ACC112 (cell line): Measurements from ENCODE around the gene BLOC1S6.
A peak's percentile ranks its signal among the peaks of the same experiment; 100 is the strongest.

Source experiments
- H2AFZ ChIP-seq: fragments of 200-600 bp; sonication (generic); one replicate; pipeline ENCODE4 v1.6.0; 2017; ENCODE audit warnings: antibody characterized with exemption, low read length; ENCODE audit not compliant: unreplicated experiment
- H3K27ac ChIP-seq: fragments of 200-600 bp; sonication (generic); 2 replicates; pipeline ENCODE4 v1.5.1; 2014; ENCODE audit warnings: low read depth, mild to moderate bottlenecking, antibody characterized with exemption, low read length, moderate library complexity
- H3K27me3 ChIP-seq: fragments of 200-600 bp; sonication (generic); 2 replicates; pipeline ENCODE4 v1.6.1; 2014; ENCODE audit warnings: mild to moderate bottlenecking, antibody characterized with exemption, low read length, moderate library complexity, mixed read lengths; ENCODE audit not compliant: insufficient read depth
- H3K36me3 ChIP-seq: fragments of 200-600 bp; sonication (generic); 2 replicates; pipeline ENCODE4 v1.6.1; 2016; ENCODE audit warnings: mild to moderate bottlenecking, antibody characterized with exemption, low read length, moderate library complexity, mixed read lengths; ENCODE audit not compliant: insufficient read depth
- H3K4me1 ChIP-seq: fragments of 200-600 bp; sonication (generic); one replicate; pipeline ENCODE4 v1.6.1; 2016; ENCODE audit warnings: low read length, mixed read lengths; ENCODE audit not compliant: insufficient read depth, unreplicated experiment, control insufficient read depth
- H3K4me3 ChIP-seq: fragments of 200-600 bp; sonication (generic); 2 replicates; pipeline ENCODE4 v1.5.1; 2014; ENCODE audit warnings: mild to moderate bottlenecking, low read depth, low read length
- H3K79me2 ChIP-seq: fragments of 200-600 bp; sonication (generic); one replicate; pipeline ENCODE4 v1.6.0; 2016; ENCODE audit warnings: low read length; ENCODE audit not compliant: control insufficient read depth, unreplicated experiment, insufficient read depth

The BLOC1S6 gene, protein sequence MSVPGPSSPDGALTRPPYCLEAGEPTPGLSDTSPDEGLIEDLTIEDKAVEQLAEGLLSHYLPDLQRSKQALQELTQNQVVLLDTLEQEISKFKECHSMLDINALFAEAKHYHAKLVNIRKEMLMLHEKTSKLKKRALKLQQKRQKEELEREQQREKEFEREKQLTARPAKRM

DNA sequence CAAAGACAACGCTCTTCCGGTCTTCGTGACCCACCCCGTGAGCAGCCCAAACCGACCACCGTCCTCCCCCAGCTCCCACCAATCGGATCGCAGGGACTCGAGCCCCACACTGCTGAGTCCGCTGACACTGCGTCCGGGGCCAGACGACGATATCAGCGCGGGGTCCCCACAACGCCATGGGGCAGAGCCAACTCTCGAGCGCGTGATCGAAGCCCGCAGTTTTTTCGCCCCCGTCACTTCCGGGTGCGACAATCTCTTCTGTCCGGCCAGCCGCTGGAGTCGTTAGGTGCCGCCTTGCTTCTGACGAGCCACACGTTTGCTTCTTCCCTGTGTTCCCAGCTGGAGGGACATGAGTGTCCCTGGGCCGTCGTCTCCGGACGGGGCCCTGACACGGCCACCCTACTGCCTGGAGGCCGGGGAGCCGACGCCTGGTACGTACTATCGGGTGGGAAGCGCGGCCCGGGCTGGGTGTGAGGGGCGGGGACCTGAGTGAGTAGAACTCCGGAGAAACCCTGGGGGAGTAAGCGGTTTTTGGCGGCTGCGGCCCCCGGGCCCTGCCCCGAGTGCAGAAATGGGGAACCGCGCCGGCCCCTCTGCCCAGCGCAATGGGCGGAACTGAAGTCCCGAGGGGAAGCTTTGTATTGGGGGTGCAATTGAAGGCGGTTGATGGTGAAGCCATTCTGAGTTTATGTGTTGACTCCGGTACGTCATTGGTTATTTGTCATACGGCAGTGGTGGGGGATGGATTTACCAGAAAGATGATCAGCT lies at the start of gene BLOC1S6:
TSS of gene BLOC1S6 (plus strand) at position 285 of the 768 bp plus-strand sequence. CDS start at position 350, 65 bp downstream.
- H3K36me3 ChIP-seq, result no peaks in the 10 kb centered on the region
- peaks cover 45% of the 10 kb centered on the region for H3K79me2 ChIP-seq
- H3K27me3 ChIP-seq, result no peaks in the 10 kb centered on the region
- H3K27ac ChIP-seq, result peak within 1 kb of the TSS; percentile 92
- H3K4me3 ChIP-seq, result peak within 1 kb of the TSS; percentile 97
- peaks cover 30% of the 10 kb centered on the region for H3K4me1 ChIP-seq
- H2AFZ ChIP-seq, result peak within 1 kb of the TSS; percentile 55

DNA sequence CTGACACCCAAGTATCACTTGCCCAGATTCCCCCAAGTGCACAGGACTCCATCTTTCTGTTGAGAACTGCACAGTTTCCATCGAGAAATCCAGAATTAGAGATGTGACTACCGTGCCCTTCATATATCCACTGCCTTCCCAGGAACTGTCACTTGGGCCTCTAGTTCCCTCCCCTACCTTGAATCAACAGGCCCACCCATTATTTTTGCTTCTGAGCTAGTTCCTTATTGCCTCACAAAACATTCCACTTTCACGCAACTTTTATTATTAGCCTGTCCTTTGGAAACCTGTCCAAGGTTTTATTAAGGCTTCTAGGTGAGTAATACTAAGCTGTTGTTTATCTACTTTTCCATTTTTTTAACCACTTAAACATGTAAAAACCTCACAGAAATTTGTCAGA lies 47.5 kb upstream of the BLOC1S6 start:
- Histone ChIP-seq H3K4me3 (no peak overlapping the region), H3K36me3 (no peaks in the 10 kb centered on the region), H3K4me1 (no peaks in the 10 kb centered on the region), H3K27me3 (no peaks in the 10 kb centered on the region), H2AFZ (no peak overlapping the region), H3K79me2 (no peaks in the 10 kb centered on the region), H3K27ac (no peak overlapping the region)

DNA sequence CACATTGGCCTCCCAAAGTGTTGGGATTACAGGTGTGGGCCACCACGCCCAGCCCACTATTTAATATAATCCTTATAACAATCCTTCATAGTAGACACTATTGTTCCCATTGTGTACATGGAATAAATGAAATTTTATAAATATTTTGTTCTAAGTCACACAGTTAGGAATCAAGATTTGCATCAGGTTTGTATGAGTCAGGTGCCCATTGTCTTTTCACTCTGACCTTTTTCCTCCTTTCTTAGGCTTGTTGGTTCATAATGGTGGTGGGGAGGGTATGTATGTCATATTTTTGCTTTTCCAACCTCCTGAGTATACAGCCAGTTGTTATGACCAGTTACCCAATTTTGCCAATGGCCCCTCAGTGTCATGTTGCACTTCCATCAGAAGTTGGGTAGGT lies 46.6 kb upstream of the BLOC1S6 start:
- no peaks in the 10 kb centered on the region for H3K36me3 ChIP-seq
- H3K4me1 ChIP-seq, result no peaks in the 10 kb centered on the region
- no peaks in the 10 kb centered on the region for H3K27me3 ChIP-seq
- H3K4me3 ChIP-seq, result no peak overlapping the region
- H3K79me2 ChIP-seq, result no peaks in the 10 kb centered on the region
- H3K27ac ChIP-seq, result no peak overlapping the region
- no peak overlapping the region for H2AFZ ChIP-seq

DNA sequence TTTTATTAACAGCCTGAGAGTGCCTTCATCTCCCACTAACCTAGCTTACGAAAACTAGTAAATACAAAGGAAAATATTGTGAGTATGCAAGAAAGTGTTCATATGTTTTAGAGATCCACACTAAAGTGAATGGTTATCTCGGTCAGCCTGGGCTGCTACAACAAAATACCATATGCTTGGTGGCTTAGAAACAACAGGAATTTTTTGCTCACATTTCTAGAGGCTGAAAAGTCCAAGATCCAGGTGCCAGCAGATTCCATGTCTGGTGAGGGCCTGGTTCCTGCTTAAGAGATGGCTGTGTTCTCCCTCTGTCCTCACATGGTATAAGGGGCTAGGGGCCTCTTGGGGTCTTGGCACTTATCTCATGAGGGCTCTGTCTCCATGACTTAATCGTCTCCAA lies 44.1 kb upstream of the BLOC1S6 start:
- no peaks in the 10 kb centered on the region for H3K27me3 ChIP-seq
- H3K79me2 ChIP-seq, result no peaks in the 10 kb centered on the region
- H3K4me3 ChIP-seq, result no peak overlapping the region
- H3K4me1 ChIP-seq, result no peaks in the 10 kb centered on the region
- no peak overlapping the region for H3K27ac ChIP-seq
- H2AFZ ChIP-seq, result no peak overlapping the region
- no peaks in the 10 kb centered on the region for H3K36me3 ChIP-seq

DNA sequence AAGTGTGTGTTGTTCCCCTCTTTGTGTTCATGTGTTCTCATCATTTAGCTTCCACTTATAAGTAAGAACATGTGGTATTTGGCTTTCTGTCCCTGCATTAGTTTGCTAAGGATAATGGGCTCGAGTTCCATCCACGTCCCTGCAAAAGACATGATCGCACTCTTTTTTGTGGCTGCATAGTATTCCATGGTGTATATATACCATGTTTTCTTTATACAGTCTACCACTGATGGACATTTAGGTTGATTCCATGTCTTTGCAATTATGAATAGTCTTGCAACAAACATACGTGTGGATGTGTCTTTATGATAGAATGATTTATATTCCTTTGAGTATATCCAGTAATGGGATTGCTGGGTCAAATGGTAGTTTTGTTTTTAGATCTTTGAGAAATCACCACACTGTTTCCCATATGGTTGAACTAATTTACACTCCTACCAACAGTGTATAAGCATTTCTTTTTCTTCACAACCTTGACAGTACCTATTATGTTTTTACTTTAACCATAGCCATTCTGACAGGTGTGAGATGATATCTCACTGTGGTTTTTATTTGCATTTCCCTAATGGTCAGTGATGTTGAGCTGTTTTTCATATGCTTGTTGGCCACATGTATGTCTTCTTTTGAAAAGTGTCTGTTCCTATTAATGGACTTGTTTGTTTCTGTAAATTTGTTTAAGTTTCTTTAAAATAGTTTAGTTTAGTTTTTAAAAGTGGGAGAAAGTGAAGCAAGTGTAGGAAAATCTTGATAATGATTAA lies 42.7 kb upstream of the BLOC1S6 start:
- Histone ChIP-seq H3K27me3 (no peaks in the 10 kb centered on the region), H3K27ac (no peak overlapping the region), H3K4me1 (peaks cover 2% of the 10 kb centered on the region), H2AFZ (no peak overlapping the region), H3K79me2 (no peaks in the 10 kb centered on the region), H3K36me3 (no peaks in the 10 kb centered on the region), H3K4me3 (no peak overlapping the region)

DNA sequence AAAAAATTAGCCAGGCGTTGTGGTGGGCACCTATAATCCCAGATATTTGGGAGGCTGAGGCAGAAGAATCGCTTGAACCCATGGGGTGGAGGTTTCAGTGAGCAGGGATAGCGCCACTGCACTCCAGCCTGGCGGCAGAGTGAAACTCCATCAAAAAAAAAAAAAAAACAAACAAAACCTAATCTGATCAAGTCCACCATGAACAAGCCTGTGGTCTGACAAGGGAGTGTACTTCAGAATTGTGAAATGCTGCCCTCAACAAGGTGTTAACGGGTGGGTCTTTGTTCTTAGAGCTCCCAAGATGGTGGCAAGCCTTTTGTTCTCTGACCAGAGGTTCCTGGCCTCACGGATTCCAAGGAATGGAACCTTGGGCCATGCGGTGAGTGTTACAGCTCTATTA lies 40.4 kb upstream of the BLOC1S6 start:
- Histone ChIP-seq H3K4me1 (peaks cover 13% of the 10 kb centered on the region), H3K27ac (no peak overlapping the region), H3K27me3 (no peaks in the 10 kb centered on the region), H2AFZ (no peak overlapping the region), H3K4me3 (no peak overlapping the region), H3K36me3 (no peaks in the 10 kb centered on the region), H3K79me2 (no peaks in the 10 kb centered on the region)

DNA sequence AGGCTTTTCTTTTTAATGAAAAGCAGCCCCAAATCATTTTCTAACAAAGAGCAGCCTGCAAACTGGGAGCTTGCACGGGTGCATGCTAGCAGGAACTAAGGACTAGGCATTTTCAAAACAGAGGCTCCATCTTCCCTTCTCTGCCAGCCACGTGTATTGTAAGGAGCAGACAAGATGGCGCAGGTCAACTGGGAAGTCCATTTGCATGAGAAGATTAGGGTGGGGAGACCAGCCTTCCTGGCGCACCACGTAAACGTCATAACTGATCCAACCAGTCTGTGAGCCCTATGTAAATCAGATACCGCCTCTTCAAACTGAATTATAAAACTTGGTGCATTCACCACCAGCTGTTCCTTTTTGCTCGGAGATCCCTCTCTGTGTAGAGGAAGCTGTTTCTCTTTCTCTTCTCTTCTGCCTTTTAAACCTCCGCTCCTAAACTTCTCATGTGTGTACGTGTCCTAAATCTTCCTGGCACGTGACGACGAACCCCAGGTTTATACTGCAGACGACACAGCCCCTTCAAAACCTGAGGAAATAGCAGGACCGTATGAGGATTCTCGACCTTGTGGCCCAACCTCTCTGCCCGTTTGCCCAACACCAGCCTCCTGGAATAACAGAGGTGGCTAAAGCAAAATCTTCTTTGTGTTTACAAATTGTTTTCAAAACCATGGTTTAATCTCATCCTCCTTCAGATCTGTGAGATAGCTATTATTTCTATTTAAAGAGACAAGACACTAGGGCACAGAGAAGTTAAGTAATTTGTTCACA lies 38.2 kb upstream of the BLOC1S6 start:
- no peaks in the 10 kb centered on the region for H3K36me3 ChIP-seq
- H3K79me2 ChIP-seq, result no peaks in the 10 kb centered on the region
- H2AFZ ChIP-seq, result no peak overlapping the region
- H3K4me1 ChIP-seq, result peaks cover 15% of the 10 kb centered on the region
- H3K4me3 ChIP-seq, result no peak overlapping the region
- no peak overlapping the region for H3K27ac ChIP-seq
- H3K27me3 ChIP-seq, result no peaks in the 10 kb centered on the region

DNA sequence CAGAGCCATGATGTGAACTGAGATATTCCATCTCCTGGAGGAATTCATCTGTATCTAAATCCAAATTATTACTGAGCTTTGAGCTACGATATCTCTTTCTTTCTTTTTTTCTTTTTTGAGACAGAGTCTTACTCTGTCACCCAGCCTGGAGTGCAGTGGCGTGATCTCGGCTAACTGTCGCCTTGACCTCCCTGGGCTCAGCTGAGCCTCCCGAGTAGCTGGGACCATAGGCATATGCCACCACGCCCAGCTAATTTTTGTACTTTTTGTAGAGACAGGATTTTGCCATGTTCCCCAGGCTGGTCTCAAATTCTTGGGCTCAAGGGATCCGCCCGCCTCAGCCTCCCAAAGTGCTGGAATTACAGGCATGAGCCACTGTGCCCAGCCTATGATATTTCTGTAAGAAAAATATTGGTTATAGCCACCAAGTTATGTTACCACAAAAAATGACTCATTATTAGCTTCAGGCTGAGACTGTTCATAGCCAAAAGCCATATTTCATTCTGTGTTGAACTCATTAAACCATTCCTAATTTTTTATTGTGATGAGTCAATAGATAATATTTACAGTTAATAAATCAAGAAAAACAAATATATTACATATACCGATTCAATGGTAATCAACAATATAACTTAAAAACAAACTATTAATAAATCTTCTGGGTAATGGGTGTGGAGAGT lies 37.5 kb upstream of the BLOC1S6 start:
- Histone ChIP-seq H2AFZ (no peak overlapping the region), H3K79me2 (no peaks in the 10 kb centered on the region), H3K27ac (peak overlapping the region; percentile 64), H3K4me1 (peaks cover 15% of the 10 kb centered on the region), H3K4me3 (no peak overlapping the region), H3K36me3 (no peaks in the 10 kb centered on the region), H3K27me3 (no peaks in the 10 kb centered on the region)

DNA sequence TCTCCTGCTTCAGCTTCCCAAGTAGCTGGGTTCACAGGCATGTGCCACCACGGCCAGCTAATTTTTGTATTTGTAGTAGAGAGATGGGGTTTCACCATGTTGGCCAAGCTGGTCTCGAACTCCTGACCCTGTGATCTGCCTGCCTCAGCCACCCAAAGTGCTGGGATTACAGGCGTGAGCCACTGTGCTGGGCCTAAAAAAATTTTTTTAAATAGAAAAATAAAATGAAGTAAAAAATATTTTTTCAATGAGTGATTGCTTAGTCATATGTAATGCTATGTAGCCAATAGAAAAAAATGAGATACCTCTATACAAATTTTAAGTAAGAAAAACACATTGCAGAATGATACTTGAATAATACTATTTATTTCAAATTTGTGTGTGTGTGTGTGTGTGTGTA lies 36.7 kb upstream of the BLOC1S6 start:
- no peak overlapping the region for H2AFZ ChIP-seq
- peak overlapping the region; percentile 64 for H3K27ac ChIP-seq
- no peaks in the 10 kb centered on the region for H3K36me3 ChIP-seq
- no peaks in the 10 kb centered on the region for H3K79me2 ChIP-seq
- no peaks in the 10 kb centered on the region for H3K27me3 ChIP-seq
- peaks cover 15% of the 10 kb centered on the region for H3K4me1 ChIP-seq
- H3K4me3 ChIP-seq, result no peak overlapping the region

DNA sequence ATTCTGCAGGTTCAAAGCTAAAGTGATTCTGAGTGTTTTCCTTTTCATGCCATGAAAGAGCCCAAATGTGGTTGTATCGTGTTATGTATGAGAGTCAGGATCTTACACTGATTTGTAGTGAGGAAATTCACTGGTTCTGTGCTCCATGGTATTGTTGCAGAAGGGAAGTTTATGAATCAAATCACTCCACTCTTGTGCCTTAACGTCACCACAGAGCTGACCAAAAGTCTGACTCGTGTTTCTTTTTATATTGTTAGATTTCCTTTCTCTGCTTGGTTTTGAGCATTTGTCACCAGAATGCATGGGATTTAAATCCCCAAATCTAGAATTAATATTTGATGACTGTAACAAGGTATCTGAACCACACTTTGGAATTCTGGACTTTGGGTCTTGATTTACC lies 35.5 kb upstream of the BLOC1S6 start:
- Histone ChIP-seq H3K4me3 (no peak overlapping the region), H3K36me3 (no peaks in the 10 kb centered on the region), H3K27me3 (no peaks in the 10 kb centered on the region), H3K4me1 (peaks cover 15% of the 10 kb centered on the region), H3K27ac (no peak overlapping the region), H3K79me2 (no peaks in the 10 kb centered on the region), H2AFZ (no peak overlapping the region)
